A549 treated with CpdA at 1 μM for 4 hours (cell line): ENCODE data around the gene UNC93B1. TPM values are rescaled to one million over a fixed set of nuclear protein-coding genes. Genes with fewer than 3 reads are reported as not detected.

ENCODE experiments used
- total RNA-seq: library from RNA; stranded (reverse); fragments of 200-300 nt; extraction: Qiagen RNA extraction; gene quantifications from 5 replicates; pipeline ENCODE4 v1.2.3, GENCODE V29; 2022; ENCODE audit warnings: low read depth

UNC93B1 gene, protein sequence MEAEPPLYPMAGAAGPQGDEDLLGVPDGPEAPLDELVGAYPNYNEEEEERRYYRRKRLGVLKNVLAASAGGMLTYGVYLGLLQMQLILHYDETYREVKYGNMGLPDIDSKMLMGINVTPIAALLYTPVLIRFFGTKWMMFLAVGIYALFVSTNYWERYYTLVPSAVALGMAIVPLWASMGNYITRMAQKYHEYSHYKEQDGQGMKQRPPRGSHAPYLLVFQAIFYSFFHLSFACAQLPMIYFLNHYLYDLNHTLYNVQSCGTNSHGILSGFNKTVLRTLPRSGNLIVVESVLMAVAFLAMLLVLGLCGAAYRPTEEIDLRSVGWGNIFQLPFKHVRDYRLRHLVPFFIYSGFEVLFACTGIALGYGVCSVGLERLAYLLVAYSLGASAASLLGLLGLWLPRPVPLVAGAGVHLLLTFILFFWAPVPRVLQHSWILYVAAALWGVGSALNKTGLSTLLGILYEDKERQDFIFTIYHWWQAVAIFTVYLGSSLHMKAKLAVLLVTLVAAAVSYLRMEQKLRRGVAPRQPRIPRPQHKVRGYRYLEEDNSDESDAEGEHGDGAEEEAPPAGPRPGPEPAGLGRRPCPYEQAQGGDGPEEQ
- total RNA-seq, result 57.9 to 77.3 TPM (median 69.7 TPM) in 5 replicates

DNA sequence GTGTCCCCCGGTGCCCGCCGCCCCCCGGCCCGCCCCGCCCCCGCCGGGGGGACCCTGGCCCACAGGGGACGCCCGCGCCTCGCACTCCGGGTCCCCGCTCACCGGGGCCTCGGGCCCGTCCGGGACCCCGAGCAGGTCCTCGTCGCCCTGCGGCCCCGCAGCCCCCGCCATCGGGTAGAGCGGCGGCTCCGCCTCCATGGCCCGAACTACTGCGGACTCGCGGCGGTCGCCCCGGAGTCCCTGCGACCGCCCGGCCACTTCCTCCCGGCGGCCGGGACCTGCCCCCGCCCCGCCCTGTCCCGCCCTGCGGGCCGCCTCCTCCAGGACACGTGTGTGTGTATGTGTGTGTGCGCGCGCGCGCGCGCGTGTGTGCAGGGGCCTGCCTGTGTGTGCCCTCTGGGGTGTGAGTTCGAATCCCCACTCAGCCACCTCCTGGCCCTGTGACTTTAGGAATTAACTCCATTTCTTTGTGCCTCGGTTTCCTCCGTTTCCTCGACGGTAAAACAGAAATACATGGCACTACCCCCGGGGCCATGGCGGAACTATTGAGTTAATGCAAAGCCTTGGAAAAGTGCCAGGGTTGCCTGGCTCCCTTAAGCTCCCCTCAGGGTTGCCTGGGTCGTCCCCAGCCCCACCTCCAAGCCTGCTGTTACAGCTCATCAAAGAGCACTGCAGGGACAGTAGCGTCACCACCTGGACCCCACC lies at the start of gene UNC93B1:
UNC93B1 (minus strand) TSS at position 252 of the 705 bp plus-strand sequence; CDS start at position 198, 54 bp downstream.

DNA sequence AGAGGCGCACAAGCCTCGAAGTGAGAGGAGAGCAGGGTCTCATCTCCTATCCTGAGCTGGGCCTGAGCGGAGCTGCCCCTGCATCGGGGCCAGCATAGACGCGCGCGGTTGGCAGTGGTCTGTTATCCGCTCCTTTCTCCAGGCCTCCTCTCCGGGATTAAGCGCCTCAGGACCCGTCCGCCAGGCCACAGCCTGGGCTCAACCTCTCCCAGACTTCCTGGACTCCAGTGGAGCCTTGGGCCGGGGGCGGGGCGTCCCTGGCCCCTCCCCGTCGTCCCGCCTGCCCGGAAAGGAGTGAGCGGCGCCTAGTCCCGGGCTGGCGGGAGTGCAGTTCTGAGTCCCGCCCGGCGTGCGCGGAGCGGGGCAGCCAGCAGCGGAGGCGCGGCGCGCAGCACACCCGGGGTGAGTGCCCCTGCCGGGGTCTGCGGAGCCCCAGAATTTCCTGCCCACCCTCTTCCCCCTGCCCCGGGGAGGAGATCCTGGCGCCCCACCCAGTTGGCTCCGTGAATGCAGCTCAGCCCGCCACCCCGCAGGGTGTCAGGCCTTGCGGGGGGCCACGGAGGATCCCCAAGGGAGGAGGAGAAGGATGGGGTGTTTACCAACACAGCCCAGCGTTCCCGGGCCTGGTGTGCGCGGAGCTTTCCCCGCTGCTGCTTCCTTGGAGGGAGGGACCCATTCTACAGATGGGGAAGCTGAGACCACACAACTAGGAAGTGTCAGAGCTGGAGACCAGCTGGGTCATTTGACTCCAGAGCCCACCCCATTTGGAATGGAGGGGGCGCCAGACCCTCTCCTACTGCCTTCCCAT lies 35.0 kb upstream of the UNC93B1 start, which contains the start of gene TCIRG1:
TCIRG1 (plus strand) TSS at position 308 of the 808 bp plus-strand sequence. CDS start 2,247 bp downstream, outside the sequence.

DNA sequence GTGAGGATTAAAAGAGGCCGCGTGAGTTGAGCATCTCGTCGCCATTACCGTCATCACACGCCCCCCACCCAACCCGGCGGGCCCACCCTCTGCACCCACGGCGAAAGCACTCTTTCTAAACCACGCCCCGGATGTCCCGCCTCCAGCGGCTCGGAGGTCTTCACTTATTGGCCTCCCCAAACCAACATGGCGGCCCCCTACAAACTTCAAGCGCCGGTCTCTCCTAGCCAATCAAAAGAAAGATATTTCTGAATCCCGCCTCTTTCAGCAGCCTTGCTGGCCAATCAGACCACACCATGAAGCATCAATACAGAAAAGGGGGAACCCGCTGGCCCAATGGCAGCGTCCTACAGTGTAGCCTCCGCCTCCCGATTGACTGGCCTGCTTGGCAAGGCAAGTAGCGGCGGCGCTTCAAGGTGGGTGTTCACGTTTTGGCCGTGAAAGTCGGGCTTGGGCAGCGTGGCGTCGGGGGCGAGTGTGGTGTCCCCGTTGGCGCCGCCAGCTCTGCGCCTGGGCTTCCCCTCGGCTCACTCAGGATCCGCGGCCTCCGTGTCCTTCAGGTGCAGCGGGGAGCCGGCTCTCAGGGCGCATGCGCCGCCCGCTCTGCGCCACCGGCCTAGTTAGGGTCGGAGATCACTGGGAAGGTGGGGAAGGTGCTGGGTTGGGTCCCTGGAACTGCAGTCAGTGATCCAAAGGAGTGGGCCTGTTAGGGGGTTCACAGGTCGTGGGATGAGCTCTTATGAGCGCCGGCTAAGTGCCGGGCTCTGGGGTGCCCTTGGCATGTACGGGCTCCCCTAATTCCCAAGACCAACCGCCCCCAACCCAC lies 26.6 kb upstream of the UNC93B1 start, which contains the start of gene NDUFS8:
NDUFS8 (plus strand) TSS at position 364 of the 826 bp plus-strand sequence. CDS start 1,471 bp downstream, outside the sequence.

DNA sequence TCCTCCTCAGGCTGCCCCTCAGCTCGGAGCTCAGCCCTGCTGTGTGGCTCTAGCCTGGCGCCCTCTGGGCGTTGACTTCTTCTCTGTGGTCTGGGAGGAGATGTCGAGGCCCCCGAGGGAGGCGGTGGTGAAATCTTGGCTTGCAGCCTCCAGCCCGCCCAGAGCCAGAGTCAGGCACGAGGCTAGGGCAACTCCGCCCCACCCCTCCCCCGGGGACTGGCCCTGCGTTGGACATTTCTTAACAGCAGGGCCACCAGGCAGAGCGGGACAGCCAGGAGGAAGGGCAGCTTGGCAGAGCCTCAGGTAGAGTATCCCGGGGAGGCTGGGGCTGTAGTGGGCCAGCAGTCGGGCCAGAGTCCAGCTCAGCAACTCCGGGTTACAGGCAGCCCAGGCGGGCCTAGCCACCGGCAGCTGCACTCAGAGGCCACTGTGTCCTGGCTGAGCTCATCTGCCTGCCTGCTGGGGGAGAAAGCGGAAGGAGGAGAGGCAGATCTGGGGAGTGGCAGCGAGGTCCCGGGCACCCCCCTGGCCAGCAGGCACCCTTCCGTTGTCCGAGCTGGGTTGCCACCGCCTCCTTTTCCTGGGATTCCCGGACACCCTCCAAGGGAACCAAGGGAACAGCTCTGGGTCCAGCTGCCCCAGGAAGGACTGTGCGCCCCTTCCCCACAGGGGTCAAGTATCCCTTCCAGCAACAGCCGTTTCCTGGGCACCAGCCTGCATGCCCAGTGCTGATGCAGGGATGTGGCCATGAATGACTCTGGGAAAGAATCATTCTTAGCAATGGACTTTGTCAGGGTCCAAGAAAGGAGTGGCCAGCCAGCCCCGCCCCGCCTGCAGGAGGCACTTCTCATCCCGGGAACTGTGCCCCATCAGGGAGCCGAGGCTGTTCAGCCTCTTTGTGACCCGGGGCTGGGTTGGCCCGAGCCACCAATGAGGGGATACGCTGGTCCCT lies 6.5 kb upstream of the UNC93B1 start, which contains the start of gene ALDH3B1:
ALDH3B1 (plus strand) TSS at position 238 of the 952 bp plus-strand sequence. CDS start 4,971 bp downstream, outside the sequence.

Other genes starting within 250 kb of the UNC93B1 start
- 110 to 131 TPM (median 118 TPM) in 5 replicates for gene ALDH3B1, start 6.2 kb upstream of the UNC93B1 start, total RNA-seq
- 265 to 410 TPM (median 387 TPM) in 5 replicates for gene NDUFS8, start 26.6 kb upstream of the UNC93B1 start, total RNA-seq
- gene TCIRG1, start 34.9 kb upstream of the UNC93B1 start, total RNA-seq, result 97.2 to 180 TPM (median 125 TPM) in 5 replicates
- gene CHKA, start 117.3 kb upstream of the UNC93B1 start, total RNA-seq, result 26.7 to 30.3 TPM (median 27.4 TPM) in 5 replicates
- 18.5 to 27.3 TPM (median 20.1 TPM) in 5 replicates for gene KMT5B, start 209.2 kb upstream of the UNC93B1 start, total RNA-seq